WTC11 (cell line): ENCODE measurements around the gene TRAPPC4. TPM values are rescaled to one million over a fixed set of nuclear protein-coding genes. Genes with fewer than 3 reads are reported as not detected.

Experiments
- ARID4B ChIP-seq: sonication (generic); formaldehyde crosslinking; IDR thresholded peaks from 2 replicates; pipeline ENCODE4 v1.8.0; 2023; ENCODE audit warnings: missing genetic modification reagents, mild to moderate bottlenecking, borderline replicate concordance
- ATF2 ChIP-seq: sonication (generic); formaldehyde crosslinking; IDR thresholded peaks from 2 replicates; pipeline ENCODE4 v1.8.1; 2022; ENCODE audit warnings: low read depth, missing genetic modification reagents, borderline replicate concordance
- ATF6 ChIP-seq: sonication (generic); formaldehyde crosslinking; IDR thresholded peaks from 2 replicates; pipeline ENCODE4 v1.8.1; 2023; ENCODE audit warnings: mild to moderate bottlenecking, missing genetic modification reagents
- CREB1 ChIP-seq: sonication (generic); formaldehyde crosslinking; IDR thresholded peaks from 2 replicates; pipeline ENCODE4 v1.8.0; 2023; ENCODE audit warnings: mild to moderate bottlenecking, missing genetic modification reagents
- CREM ChIP-seq: sonication (generic); formaldehyde crosslinking; IDR thresholded peaks from 2 replicates; pipeline ENCODE4 v1.8.1; 2022; ENCODE audit warnings: mild to moderate bottlenecking, missing genetic modification reagents, moderate library complexity
- ESRRA ChIP-seq: sonication (generic); formaldehyde crosslinking; IDR thresholded peaks from 2 replicates; pipeline ENCODE4 v1.8.1; 2022; ENCODE audit warnings: mild to moderate bottlenecking, missing genetic modification reagents, borderline replicate concordance
- FOXP1 ChIP-seq: sonication (generic); formaldehyde crosslinking; IDR thresholded peaks from 2 replicates; pipeline ENCODE4 v1.8.0; 2022; ENCODE audit warnings: missing genetic modification reagents, mild to moderate bottlenecking, moderate library complexity, borderline replicate concordance
- IRF1 ChIP-seq: sonication (generic); formaldehyde crosslinking; IDR thresholded peaks from 2 replicates; pipeline ENCODE4 v1.8.0; 2023; ENCODE audit warnings: missing genetic modification reagents
- KAT7 ChIP-seq: sonication (generic); formaldehyde crosslinking; IDR thresholded peaks from 2 replicates; pipeline ENCODE4 v1.8.1; 2023; ENCODE audit warnings: missing genetic modification reagents, mild to moderate bottlenecking, borderline replicate concordance
- NFATC4 ChIP-seq: fragments of 250-450 bp; sonication (Bioruptor Pico); IDR thresholded peaks from 2 replicates; pipeline ENCODE4 v1.9.0; 2021; ENCODE audit warnings: mild to moderate bottlenecking
- OVOL2 ChIP-seq: fragments of 250-450 bp; sonication (Bioruptor Pico); IDR thresholded peaks from 2 replicates; pipeline ENCODE4 v1.9.0; 2021; ENCODE audit warnings: mild to moderate bottlenecking, borderline replicate concordance
- SMAD3 ChIP-seq: sonication (generic); formaldehyde crosslinking; IDR thresholded peaks from 2 replicates; pipeline ENCODE4 v1.8.0; 2022; ENCODE audit warnings: missing genetic modification reagents, mild to moderate bottlenecking, borderline replicate concordance
- SP1 ChIP-seq: sonication (generic); formaldehyde crosslinking; conservative IDR thresholded peaks from 2 replicates; pipeline ENCODE4 v1.8.1; 2022; ENCODE audit warnings: missing genetic modification reagents
- ZBTB43 ChIP-seq: sonication (generic); formaldehyde crosslinking; IDR thresholded peaks from 2 replicates; pipeline ENCODE4 v1.8.1; 2023; ENCODE audit warnings: mild to moderate bottlenecking, missing genetic modification reagents
- ZMAT4 ChIP-seq: fragments of 250-450 bp; sonication (Bioruptor Pico); IDR thresholded peaks from 2 replicates; pipeline ENCODE4 v1.9.0; 2021; ENCODE audit warnings: mild to moderate bottlenecking
- ZNF232 ChIP-seq: sonication (generic); formaldehyde crosslinking; IDR thresholded peaks from 2 replicates; pipeline ENCODE4 v1.8.0; 2022; ENCODE audit warnings: mild to moderate bottlenecking, missing genetic modification reagents
- total RNA-seq: library from RNA; stranded (reverse); gene quantifications from 3 replicates; pipeline ENCODE4 v1.2.3, GENCODE V29; 2021

TRAPPC4 gene
- total RNA-seq, 1 experiment from 2014 or later, result 75.7 TPM

GRCh38 chr11:118997627-118998387, 20.8 kb upstream of the TRAPPC4 start, which contains the start of gene CENATAC (continued):
- peak; percentile 51; the same call in 1 of the 2 replicates for TF ChIP-seq ARID4B (CRISPR knock-in tag)
- TF ChIP-seq CREM, result no peak
- TF ChIP-seq ATF2 (CRISPR knock-in tag), result no peak
- peak; percentile 53 for TF ChIP-seq FOXP1 (CRISPR knock-in tag)
- TF ChIP-seq ZMAT4 (CRISPR knock-in tag), result no peak
- no peak for TF ChIP-seq ATF6 (CRISPR knock-in tag)
- peak; percentile 94 for TF ChIP-seq SP1 (CRISPR knock-in tag)
- peak; percentile 75; the same call in 1 of the 2 replicates for TF ChIP-seq CREB1 (CRISPR knock-in tag)
- TF ChIP-seq ZNF232 (CRISPR knock-in tag), result 0 out of 2 replicates have a peak, but pooled peaks have one; percentile 14
- TF ChIP-seq NFATC4, result no peak
- 0 out of 2 replicates have a peak, but pooled peaks have one; percentile 22 for TF ChIP-seq ESRRA
- TF ChIP-seq IRF1 (CRISPR knock-in tag), result 0 out of 2 replicates have a peak, but pooled peaks have one; percentile 26
- TF ChIP-seq SMAD3 (CRISPR knock-in tag), result 0 out of 2 replicates have a peak, but pooled peaks have one; percentile 39
- peak; percentile 94; the same call in 1 of the 2 replicates for TF ChIP-seq KAT7
- peak; percentile 88; the same call in 1 of the 2 replicates for TF ChIP-seq ZBTB43
- TF ChIP-seq OVOL2 (CRISPR knock-in tag), result no peak
- TF ChIP-seq, all 79 proteins: peak for 24
